Panc1 (cell line): Measurements from ENCODE around the gene C1orf116.

Experiments used
- POLR2AphosphoS5 ChIP-seq: IDR thresholded peaks from 2 replicates; pipeline ENCODE4 v1.6.1; 2012; ENCODE audit warnings: mild to moderate bottlenecking, low read depth, low read length, moderate library complexity
- REST ChIP-seq, 2 experiments: IDR thresholded peaks; 2 replicates each; pipeline ENCODE4 v1.6.1; 2011 to 2012; ENCODE audit warnings: low read depth in 2 of 2, control low read depth in 1 of 2, low read length in 1 of 2, mild to moderate bottlenecking in 1 of 2, moderate library complexity in 1 of 2; ENCODE audit not compliant: insufficient read depth in 1 of 2

- no peak for TF ChIP-seq POLR2AphosphoS5
- TF ChIP-seq REST (IDR thresholded peaks at IDR 0.05; ENCODE audit: insufficient read depth in 1 of 2, low read depth in 2 of 2, low read length in 1 of 2) = no peak
These were observed 26.6 kb upstream of the C1orf116 start for GRCh38 chr1:207058878-207059867.
